Activated CD8-positive, alpha-beta memory T cell treated with anti-CD3 and anti-CD28 coated beads, Interleukin-2, amount 50 U/mL, for 1 hour (primary cell): ENCODE results near the gene CDCA5.

Experiments used
- DNase-seq: peaks from one replicate; pipeline ENCODE4 v3.0.0-alpha.2; 2020; ENCODE audit errors: extremely low read depth

Gene CDCA5

GRCh38 chr11:65072631-65072966 lies 11.2 kb downstream of the CDCA5 start:
- DNase-seq = no peak

GRCh38 chr11:65071907-65072630 lies 11.8 kb downstream of the CDCA5 start:
- DNase-seq = no peak

GRCh38 chr11:65069217-65069616 lies 14.6 kb downstream of the CDCA5 start:
- DNase-seq = no peak

GRCh38 chr11:65067446-65067845 lies 16.4 kb downstream of the CDCA5 start:
- DNase-seq = no peak

GRCh38 chr11:65066805-65067291 lies 17.0 kb downstream of the CDCA5 start:
- no peak for DNase-seq

GRCh38 chr11:65066315-65066714 lies 17.5 kb downstream of the CDCA5 start:
- DNase-seq = no peak

- DNase-seq = no peak
These were observed 18.0 kb downstream of the CDCA5 start for GRCh38 chr11:65065851-65066250.

GRCh38 chr11:65064847-65065240 lies 19.0 kb downstream of the CDCA5 start:
- DNase-seq = no peak

- DNase-seq = no peak
These were observed 20.3 kb downstream of the CDCA5 start for GRCh38 chr11:65063532-65063931.

- DNase-seq = no peak
These were observed 22.9 kb downstream of the CDCA5 start for GRCh38 chr11:65060913-65061408.

GRCh38 chr11:65059959-65060824 lies 23.6 kb downstream of the CDCA5 start:
- DNase-seq = no peak

GRCh38 chr11:65059523-65059922 lies 24.3 kb downstream of the CDCA5 start:
- DNase-seq = no peak

GRCh38 chr11:65058419-65059054 lies 25.3 kb downstream of the CDCA5 start, which contains the start of gene NAALADL1:
Gene NAALADL1, minus strand, starts transcription at chr11:65058553. Its CDS starts 32 bp downstream, at chr11:65058521.
- DNase-seq = no peak

- no peak for DNase-seq
These were observed 25.8 kb downstream of the CDCA5 start for GRCh38 chr11:65058012-65058411.

- no peak for DNase-seq
These were observed 26.3 kb downstream of the CDCA5 start for GRCh38 chr11:65057526-65057925.

- DNase-seq = no peak
These were observed 26.8 kb downstream of the CDCA5 start for GRCh38 chr11:65056999-65057398.

GRCh38 chr11:65055538-65055937 lies 28.3 kb downstream of the CDCA5 start:
- DNase-seq = no peak

- no peak for DNase-seq
These were observed 29.9 kb downstream of the CDCA5 start for GRCh38 chr11:65053827-65054508.

GRCh38 chr11:65051398-65051858 lies 32.4 kb downstream of the CDCA5 start:
- no peak for DNase-seq

GRCh38 chr11:65047581-65048422 lies 36.0 kb downstream of the CDCA5 start:
- DNase-seq = no peak

- DNase-seq = no peak
These were observed 38.1 kb downstream of the CDCA5 start for GRCh38 chr11:65045728-65046127.
